ENCODE results near the gene NAPA. TPM values are rescaled to one million over a fixed set of nuclear protein-coding genes. Genes with fewer than 3 reads are reported as not detected.

Gene NAPA
- total RNA-seq, 1 experiment from 2014 or later, result 61.3 TPM

GRCh38 chr19:47498561-47498960 lies 16.3 kb downstream of the NAPA start (continued):
- TF ChIP-seq SOX15 (CRISPR knock-in tag; IDR thresholded peaks at IDR 0.05), result no peak
- no peak for TF ChIP-seq GTF2I (CRISPR knock-in tag; conservative IDR thresholded peaks at IDR 0.05)
- TF ChIP-seq ZMAT4 (CRISPR knock-in tag; IDR thresholded peaks at IDR 0.05), result no peak
- no peak for TF ChIP-seq KAT7 (CRISPR knock-in tag; IDR thresholded peaks at IDR 0.05; ENCODE audit: borderline replicate concordance)
- no peak for TF ChIP-seq HMGXB4 (CRISPR knock-in tag; IDR thresholded peaks at IDR 0.05)
- no peak for TF ChIP-seq IRF1 (CRISPR knock-in tag; IDR thresholded peaks at IDR 0.05)
- no peak for TF ChIP-seq CDX4 (CRISPR knock-in tag; IDR thresholded peaks at IDR 0.05; ENCODE audit: borderline replicate concordance)

GRCh38 chr19:47497821-47498520 lies 16.9 kb downstream of the NAPA start:
- TF ChIP-seq ZNF121 (CRISPR knock-in tag; IDR thresholded peaks at IDR 0.05) (no peak), ZNF396 (CRISPR knock-in tag; IDR thresholded peaks at IDR 0.05; ENCODE audit: borderline replicate concordance) (no peak)
- ChIA-PET POLR2A (no interaction called here), CTCF (no interaction called here)
- Mint-ChIP-seq H3K4me1 (peaks cover 16% of the 10 kb centered on the region), H3K27me3 (ENCODE audit: low read depth) (no peaks in the 10 kb centered on the region), H3K9me3 (no peaks in the 10 kb centered on the region), H3K36me3 (0 out of 2 replicates have a peak, but pooled peaks cover 3% of the 10 kb centered on the region), H3K27ac (no peak overlapping the region), H3K4me3 (no peak overlapping the region)
- ATAC-seq, result no peak
- no peak for DNase-seq (ENCODE audit: low spot score)

GRCh38 chr19:47497050-47497766 lies 17.7 kb downstream of the NAPA start:
- POLR2A ChIA-PET, result no interaction called here
- H3K36me3 Mint-ChIP-seq, result 0 out of 2 replicates have a peak, but pooled peaks cover 3% of the 10 kb centered on the region
- no peaks in the 10 kb centered on the region for H3K27me3 Mint-ChIP-seq (ENCODE audit: low read depth)
- DNase-seq (ENCODE audit: low spot score) (no peak), ATAC-seq (no peak)
- H3K9me3 Mint-ChIP-seq, result no peaks in the 10 kb centered on the region
- H3K4me3 Mint-ChIP-seq, result no peak overlapping the region
- H3K27ac Mint-ChIP-seq, result no peak overlapping the region
- peaks cover 16% of the 10 kb centered on the region for H3K4me1 Mint-ChIP-seq
- CTCF ChIA-PET, result interaction anchor here (1.2 to 3.5 kb wide), 3 partner anchors 13 to 216 kb away, joined by 4 to 13 read pairs (median 6); partner anchors contain the start of genes EHD2 and KPTN
- TF ChIP-seq KAT7 (CRISPR knock-in tag; IDR thresholded peaks at IDR 0.05; ENCODE audit: borderline replicate concordance), result no peak
- TF ChIP-seq GRHL2 (CRISPR knock-in tag; IDR thresholded peaks at IDR 0.05; ENCODE audit: insufficient replicate concordance, severe bottlenecking), result no peak
- no peak for TF ChIP-seq PRRX2 (CRISPR knock-in tag; IDR thresholded peaks at IDR 0.05)
- no peak for TF ChIP-seq PRDM15 (CRISPR knock-in tag; IDR thresholded peaks at IDR 0.05)
- no peak for TF ChIP-seq ZNF416 (CRISPR knock-in tag; IDR thresholded peaks at IDR 0.05)
- TF ChIP-seq FOXJ3 (CRISPR knock-in tag; IDR thresholded peaks at IDR 0.05; ENCODE audit: borderline replicate concordance), result no peak
- no peak for TF ChIP-seq ZNF423 (CRISPR knock-in tag; IDR thresholded peaks at IDR 0.05)
- no peak for TF ChIP-seq ZNF232 (CRISPR knock-in tag; IDR thresholded peaks at IDR 0.05)
- no peak for TF ChIP-seq ZBTB21 (CRISPR knock-in tag; IDR thresholded peaks at IDR 0.05; ENCODE audit: borderline replicate concordance)
- TF ChIP-seq ZBTB43 (CRISPR knock-in tag; IDR thresholded peaks at IDR 0.05), result no peak
- no peak for TF ChIP-seq USF2 (CRISPR knock-in tag; IDR thresholded peaks at IDR 0.05)
- TF ChIP-seq NR1H2 (CRISPR knock-in tag; IDR thresholded peaks at IDR 0.05), result no peak
- TF ChIP-seq ZNF219 (CRISPR knock-in tag; IDR thresholded peaks at IDR 0.05; ENCODE audit: borderline replicate concordance), result no peak
- TF ChIP-seq NFE2L1 (CRISPR knock-in tag; IDR thresholded peaks at IDR 0.05), result no peak
